Measurements from ENCODE around the gene TRIP12.
"Not testable (repeated sequence)": the region's sequence is repeated elsewhere in the genome, so short reads cannot be mapped to it uniquely, and the experiment has no call there.

TRIP12 gene

GRCh38 chr2:229810786-229811185 is 111.0 kb downstream of the TRIP12 start:
- Histone ChIP-seq H3K36me3 (ENCODE audit: insufficient read depth, low read length) (peaks cover 14% of the 10 kb centered on the region), H3K9me3 (ENCODE audit: control insufficient read depth, insufficient read depth, low read length) (no peaks in the 10 kb centered on the region), H3K4me1 (ENCODE audit: insufficient read depth, low read length) (peaks cover 7% of the 10 kb centered on the region; the same call in 1 of the 2 replicates), H3K9ac (ENCODE audit: low read depth, low read length) (no peak overlapping the region)

GRCh38 chr2:229805559-229805958 is 116.2 kb downstream of the TRIP12 start:
- Histone ChIP-seq H3K9me3 (ENCODE audit: control insufficient read depth, insufficient read depth, low read length) (no peaks in the 10 kb centered on the region), H3K36me3 (ENCODE audit: insufficient read depth, low read length) (peaks cover 12% of the 10 kb centered on the region), H3K4me1 (ENCODE audit: insufficient read depth, low read length) (peaks cover 3% of the 10 kb centered on the region; the same call in 1 of the 2 replicates), H3K9ac (ENCODE audit: low read depth, low read length) (no peak overlapping the region)

- Histone ChIP-seq H3K9ac (ENCODE audit: low read depth, low read length) (no peak overlapping the region), H3K9me3 (ENCODE audit: control insufficient read depth, insufficient read depth, low read length) (no peaks in the 10 kb centered on the region), H3K36me3 (ENCODE audit: insufficient read depth, low read length) (peaks cover 14% of the 10 kb centered on the region), H3K4me1 (ENCODE audit: insufficient read depth, low read length) (peaks cover 3% of the 10 kb centered on the region; the same call in 1 of the 2 replicates)
These were observed 119.0 kb downstream of the TRIP12 start for GRCh38 chr2:229802785-229803184.

GRCh38 chr2:229800997-229801754 is 120.6 kb downstream of the TRIP12 start:
- Histone ChIP-seq H3K4me1 (ENCODE audit: insufficient read depth, low read length) (peaks cover 3% of the 10 kb centered on the region; the same call in 1 of the 2 replicates), H3K36me3 (ENCODE audit: insufficient read depth, low read length) (peaks cover 15% of the 10 kb centered on the region), H3K9ac (ENCODE audit: low read depth, low read length) (no peak overlapping the region), H3K9me3 (ENCODE audit: control insufficient read depth, insufficient read depth, low read length) (no peaks in the 10 kb centered on the region)

- H3K36me3 ChIP-seq (ENCODE audit: insufficient read depth, low read length), result peaks cover 18% of the 10 kb centered on the region
- H3K9me3 ChIP-seq (ENCODE audit: control insufficient read depth, insufficient read depth, low read length), result no peaks in the 10 kb centered on the region
- H3K9ac ChIP-seq (ENCODE audit: low read depth, low read length), result no peak overlapping the region
- H3K4me1 ChIP-seq (ENCODE audit: insufficient read depth, low read length), result peaks cover 3% of the 10 kb centered on the region; the same call in 1 of the 2 replicates
These were observed 123.2 kb downstream of the TRIP12 start for GRCh38 chr2:229798446-229799155.

GRCh38 chr2:229795058-229795457 is 126.8 kb downstream of the TRIP12 start:
- peaks cover 35% of the 10 kb centered on the region for H3K36me3 ChIP-seq (ENCODE audit: insufficient read depth, low read length)

GRCh38 chr2:229794636-229795035 is 127.2 kb downstream of the TRIP12 start:
- H3K9ac ChIP-seq (ENCODE audit: low read depth, low read length), result no peak overlapping the region
- peaks cover 35% of the 10 kb centered on the region for H3K36me3 ChIP-seq (ENCODE audit: insufficient read depth, low read length)
- no peaks in the 10 kb centered on the region for H3K9me3 ChIP-seq (ENCODE audit: control insufficient read depth, insufficient read depth, low read length)
- H3K4me1 ChIP-seq (ENCODE audit: insufficient read depth, low read length), result no peaks in the 10 kb centered on the region

More at GRCh38 chr2:229795058-229795457, 126.8 kb downstream of the TRIP12 start:
- Histone ChIP-seq H3K4me1 (ENCODE audit: insufficient read depth, low read length) (no peaks in the 10 kb centered on the region), H3K9ac (ENCODE audit: low read depth, low read length) (no peak overlapping the region), H3K9me3 (ENCODE audit: control insufficient read depth, insufficient read depth, low read length) (no peaks in the 10 kb centered on the region)

- not testable (repeated sequence) for H3K9me3 ChIP-seq (ENCODE audit: control insufficient read depth, insufficient read depth, low read length); H3K4me1 ChIP-seq (ENCODE audit: insufficient read depth, low read length); H3K36me3 ChIP-seq (ENCODE audit: insufficient read depth, low read length); H3K9ac ChIP-seq (ENCODE audit: low read depth, low read length)
These were observed 135.5 kb downstream of the TRIP12 start for GRCh38 chr2:229786289-229786688.

GRCh38 chr2:229784791-229785190 is 137.0 kb downstream of the TRIP12 start:
- Histone ChIP-seq H3K36me3 (ENCODE audit: insufficient read depth, low read length) (no peaks in the 10 kb centered on the region; the same call in 1 of the 2 replicates), H3K9ac (ENCODE audit: low read depth, low read length) (no peak overlapping the region), H3K4me1 (ENCODE audit: insufficient read depth, low read length) (peaks cover 18% of the 10 kb centered on the region), H3K9me3 (ENCODE audit: control insufficient read depth, insufficient read depth, low read length) (no peaks in the 10 kb centered on the region)

GRCh38 chr2:229783108-229783721 is 138.6 kb downstream of the TRIP12 start:
- peaks cover 18% of the 10 kb centered on the region for H3K4me1 ChIP-seq (ENCODE audit: insufficient read depth, low read length)
- peaks cover 2% of the 10 kb centered on the region; the same call in 1 of the 2 replicates for H3K36me3 ChIP-seq (ENCODE audit: insufficient read depth, low read length)
- H3K9me3 ChIP-seq (ENCODE audit: control insufficient read depth, insufficient read depth, low read length), result no peaks in the 10 kb centered on the region
- H3K9ac ChIP-seq (ENCODE audit: low read depth, low read length), result no peak overlapping the region

GRCh38 chr2:229780856-229781773 is 140.7 kb downstream of the TRIP12 start:
- H3K9me3 ChIP-seq (ENCODE audit: control insufficient read depth, insufficient read depth, low read length), result no peaks in the 10 kb centered on the region
- H3K4me1 ChIP-seq (ENCODE audit: insufficient read depth, low read length), result peaks cover 18% of the 10 kb centered on the region
- H3K9ac ChIP-seq (ENCODE audit: low read depth, low read length), result no peak overlapping the region
- H3K36me3 ChIP-seq (ENCODE audit: insufficient read depth, low read length), result peaks cover 2% of the 10 kb centered on the region; the same call in 1 of the 2 replicates

GRCh38 chr2:229779650-229780049 is 142.2 kb downstream of the TRIP12 start:
- Histone ChIP-seq H3K36me3 (ENCODE audit: insufficient read depth, low read length) (peaks cover 2% of the 10 kb centered on the region; the same call in 1 of the 2 replicates), H3K9me3 (ENCODE audit: control insufficient read depth, insufficient read depth, low read length) (no peaks in the 10 kb centered on the region), H3K4me1 (ENCODE audit: insufficient read depth, low read length) (peaks cover 33% of the 10 kb centered on the region), H3K9ac (ENCODE audit: low read depth, low read length) (no peak overlapping the region)

GRCh38 chr2:229777716-229778115 is 144.1 kb downstream of the TRIP12 start:
- peaks cover 45% of the 10 kb centered on the region for H3K4me1 ChIP-seq (ENCODE audit: insufficient read depth, low read length)
- no peaks in the 10 kb centered on the region for H3K9me3 ChIP-seq (ENCODE audit: control insufficient read depth, insufficient read depth, low read length)
- peaks cover 9% of the 10 kb centered on the region for H3K36me3 ChIP-seq (ENCODE audit: insufficient read depth, low read length)
- no peak overlapping the region for H3K9ac ChIP-seq (ENCODE audit: low read depth, low read length)

All from ES-I3 (cell line).